Esophagus squamous epithelium (tissue), 4 donors: ENCODE data around the gene MFAP3.

Experiments
- POLR2A ChIP-seq, 4 donors: fragments of 450-650 bp; IDR thresholded peaks; one replicate each; pipeline ENCODE4 v1.6.1; 2017; ENCODE audit warnings: antibody characterized with exemption in 4 of 4, mild to moderate bottlenecking in 4 of 4, moderate library complexity in 3 of 4
- TF ChIP-seq, protein P1 (sequence below), 6 experiments: fragments of 450-650 bp in 4 of 6; fragments of 200-600 bp in 2 of 6; sonication (generic) in 2 of 6; IDR thresholded peaks; one replicate each; pipeline ENCODE4 v1.5.1; 2016 to 2019; ENCODE audit warnings: antibody characterized with exemption in 6 of 6, mild to moderate bottlenecking in 4 of 6, moderate library complexity in 4 of 6

DNA sequence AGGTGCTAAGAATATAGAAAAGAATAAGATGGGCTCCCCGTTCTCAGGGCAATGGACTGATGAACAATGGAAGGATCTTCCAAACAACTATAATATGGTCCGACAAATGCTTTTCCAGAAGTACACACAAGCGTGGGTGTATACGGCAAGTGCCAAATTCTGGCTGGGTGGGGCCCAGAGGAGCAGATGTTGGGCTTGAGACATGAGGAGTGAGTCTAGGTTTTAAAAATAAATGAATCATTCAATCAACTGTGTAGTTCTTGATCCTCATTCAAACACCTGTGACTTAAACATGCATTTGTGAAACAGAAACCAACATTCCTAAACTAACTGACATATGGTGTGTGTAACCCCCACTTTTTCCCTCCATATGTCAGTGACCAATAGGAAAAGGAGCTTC, 47.9 kb downstream of the MFAP3 start:
- no peak for TF ChIP-seq POLR2A (IDR thresholded peaks at IDR 0.05)
- TF ChIP-seq, protein P1, sequence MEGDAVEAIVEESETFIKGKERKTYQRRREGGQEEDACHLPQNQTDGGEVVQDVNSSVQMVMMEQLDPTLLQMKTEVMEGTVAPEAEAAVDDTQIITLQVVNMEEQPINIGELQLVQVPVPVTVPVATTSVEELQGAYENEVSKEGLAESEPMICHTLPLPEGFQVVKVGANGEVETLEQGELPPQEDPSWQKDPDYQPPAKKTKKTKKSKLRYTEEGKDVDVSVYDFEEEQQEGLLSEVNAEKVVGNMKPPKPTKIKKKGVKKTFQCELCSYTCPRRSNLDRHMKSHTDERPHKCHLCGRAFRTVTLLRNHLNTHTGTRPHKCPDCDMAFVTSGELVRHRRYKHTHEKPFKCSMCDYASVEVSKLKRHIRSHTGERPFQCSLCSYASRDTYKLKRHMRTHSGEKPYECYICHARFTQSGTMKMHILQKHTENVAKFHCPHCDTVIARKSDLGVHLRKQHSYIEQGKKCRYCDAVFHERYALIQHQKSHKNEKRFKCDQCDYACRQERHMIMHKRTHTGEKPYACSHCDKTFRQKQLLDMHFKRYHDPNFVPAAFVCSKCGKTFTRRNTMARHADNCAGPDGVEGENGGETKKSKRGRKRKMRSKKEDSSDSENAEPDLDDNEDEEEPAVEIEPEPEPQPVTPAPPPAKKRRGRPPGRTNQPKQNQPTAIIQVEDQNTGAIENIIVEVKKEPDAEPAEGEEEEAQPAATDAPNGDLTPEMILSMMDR (IDR thresholded peaks at IDR 0.05), result no peak
